Spleen (tissue), 11 donors: ENCODE results near the gene LOXL4. TPM values are rescaled to one million over a fixed set of nuclear protein-coding genes. Genes with fewer than 3 reads are reported as not detected.
A peak's percentile ranks its signal among the peaks of the same experiment; 100 is the strongest.

Source experiments
- DNase-seq: peaks from one replicate; pipeline ENCODE4 v3.0.0-alpha.2; 2020
- H3K27ac ChIP-seq, 8 donors: fragments of 200-600 bp; sonication (generic) in 7 of 8; 1 replicate in 4 of 8; 2 replicates in 4 of 8; pipeline versions ENCODE4 v1.5.0 to v1.8.0; 2016 to 2021; ENCODE audit warnings: inconsistent platforms in 4 of 8, mild to moderate bottlenecking in 4 of 8, moderate library complexity in 1 of 8
- H3K27me3 ChIP-seq, 7 donors: fragments of 200-600 bp; sonication (generic) in 6 of 7; replicated peaks in 1 of 7; 1 replicate in 4 of 7; 2 replicates in 3 of 7; pipeline versions ENCODE4 v1.5.0 to v1.8.0; 2016 to 2021; ENCODE audit warnings: inconsistent platforms in 3 of 7, mild to moderate bottlenecking in 1 of 7
- H3K36me3 ChIP-seq, 6 donors: fragments of 200-600 bp; sonication (generic) in 5 of 6; 1 replicate in 4 of 6; 2 replicates in 2 of 6; pipeline versions ENCODE4 v1.5.0 to v1.8.0; 2016 to 2021; ENCODE audit warnings: inconsistent platforms in 2 of 6
- H3K4me1 ChIP-seq, 6 donors: fragments of 200-600 bp; sonication (generic) in 5 of 6; 1 replicate in 3 of 6; 2 replicates in 3 of 6; pipeline versions ENCODE4 v1.5.0 to v1.8.0; 2016 to 2021; ENCODE audit warnings: inconsistent platforms in 3 of 6
- H3K4me3 ChIP-seq, 8 donors: fragments of 200-600 bp; sonication (generic) in 7 of 8; 1 replicate in 4 of 8; 2 replicates in 4 of 8; pipeline versions ENCODE4 v1.5.0 to v1.8.0; 2016 to 2021; ENCODE audit warnings: inconsistent platforms in 4 of 8, mild to moderate bottlenecking in 4 of 8, moderate library complexity in 2 of 8
- H3K9me3 ChIP-seq, 8 donors: fragments of 200-600 bp; sonication (generic) in 7 of 8; 1 replicate in 4 of 8; 2 replicates in 4 of 8; pipeline versions ENCODE4 v1.5.0 to v1.8.0; 2016 to 2021; ENCODE audit warnings: inconsistent platforms in 4 of 8
- POLR2A ChIP-seq, 3 donors: fragments of 450-650 bp; IDR thresholded peaks; one replicate each; pipeline ENCODE4 v1.5.1; 2017; ENCODE audit warnings: antibody characterized with exemption in 3 of 3, mild to moderate bottlenecking in 1 of 3
- POLR2AphosphoS5 ChIP-seq, 3 donors: sonication (generic); formaldehyde crosslinking; IDR thresholded peaks; one replicate each; pipeline ENCODE4 v1.5.1; 2017; ENCODE audit warnings: antibody characterized with exemption in 3 of 3
- WGBS, 5 donors: extraction: QIAGEN DNeasy Blood & Tissue Kit in 3 of 5; methylation state at CpG; one replicate each; pipeline versions ENCODE4 v1.1.5 to v1.1.7; 2013 to 2018; 5-methylcytosine and 5-hydroxymethylcytosine counted together
- intact Hi-C: fragments of 100-400 bp; cut with DNase I; formaldehyde crosslinking; loops from one replicate; pipeline ENCODE4 v1.15.0; 2023; ENCODE audit warnings: low total_unique reads
- polyA plus RNA-seq, 3 donors: library from polyadenylated mRNA; stranded (reverse); fragments of 200-250 nt; gene quantifications; one replicate each; pipeline ENCODE4 v1.2.1, GENCODE V29; 2013
- total RNA-seq, 7 donors: library from RNA; depleted of rRNA in 3 of 7; stranded (reverse); fragments of >200 nt in 3 of 7; fragmentation: NEBNext Ultra II Directional in 4 of 7; extraction: Animal tissue kit (Norgen Biotek cat#: 25700) in 4 of 7; gene quantifications; one replicate each; pipeline versions ENCODE4 v1.1.0 to v1.2.1, GENCODE V29; 2016 to 2021
- TF ChIP-seq, protein P1 (sequence below), 11 experiments: fragments of 200-600 bp in 7 of 11; fragments of 450-650 bp in 4 of 11; sonication (generic) in 4 of 11; IDR thresholded peaks in 8 of 11; conservative IDR thresholded peaks in 3 of 11; 1 replicate in 7 of 11; 2 replicates in 4 of 11; pipeline versions ENCODE4 v1.4.0 to v1.8.0; 2016 to 2021; ENCODE audit warnings: antibody characterized with exemption in 11 of 11, inconsistent platforms in 4 of 11, mild to moderate bottlenecking in 1 of 11
- donor health status: healthy with polysubstance abuse.
- donor health status: DM: no; HTN: no; CAD: no; lungs with moderate emphysema.
- donor health status: DM: no; HTN: no; CAD: no.
- donor health status: Bipolar disorder and iron deficiency.
- donor health status: healthy.
- donor health status: DM: no; HTN: no; CAD: no.
- donor health status: DM: yes; HTN: yes; CAD: no.

Gene LOXL4
- total and polyA plus RNA-seq, 10 donors = 0.39 to 6.1 (median 1.7) TPM

DNA sequence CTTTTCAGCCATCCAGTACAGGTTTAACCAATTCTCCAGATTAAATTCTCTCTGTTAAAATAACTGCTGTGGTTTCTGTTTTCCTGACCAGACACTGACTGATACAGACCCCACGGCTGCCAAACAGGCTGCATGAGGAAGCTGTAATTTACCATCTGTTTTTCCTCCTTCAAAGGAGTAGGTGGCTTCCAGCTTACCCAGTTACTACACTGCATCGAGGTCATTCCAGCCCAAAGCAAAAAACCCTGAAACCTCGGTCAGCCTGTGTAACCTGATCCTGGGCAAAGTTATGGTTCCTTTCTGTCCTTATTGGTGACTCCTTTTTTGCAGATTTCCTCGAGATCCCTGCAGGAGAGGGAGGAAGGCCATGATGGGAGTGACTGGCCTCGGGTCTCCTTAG is 27.9 kb upstream of the LOXL4 start:
- Histone ChIP-seq H3K27me3 (peaks cover 0 to 58% (median 0%) of the 10 kb centered on the region in 7 donors), H3K36me3 (no peaks in the 10 kb centered on the region), H3K4me1 (peaks cover 0 to 16% (median 0%) of the 10 kb centered on the region in 6 donors), H3K4me3 (no peak overlapping the region), H3K9me3 (no peaks in the 10 kb centered on the region), H3K27ac (no peak overlapping the region)
- intact Hi-C loops = no loop called here
- TF ChIP-seq POLR2A (IDR thresholded peaks at IDR 0.05) = no peak
- no peak for TF ChIP-seq POLR2AphosphoS5 (IDR thresholded peaks at IDR 0.05)
- TF ChIP-seq, protein P1, sequence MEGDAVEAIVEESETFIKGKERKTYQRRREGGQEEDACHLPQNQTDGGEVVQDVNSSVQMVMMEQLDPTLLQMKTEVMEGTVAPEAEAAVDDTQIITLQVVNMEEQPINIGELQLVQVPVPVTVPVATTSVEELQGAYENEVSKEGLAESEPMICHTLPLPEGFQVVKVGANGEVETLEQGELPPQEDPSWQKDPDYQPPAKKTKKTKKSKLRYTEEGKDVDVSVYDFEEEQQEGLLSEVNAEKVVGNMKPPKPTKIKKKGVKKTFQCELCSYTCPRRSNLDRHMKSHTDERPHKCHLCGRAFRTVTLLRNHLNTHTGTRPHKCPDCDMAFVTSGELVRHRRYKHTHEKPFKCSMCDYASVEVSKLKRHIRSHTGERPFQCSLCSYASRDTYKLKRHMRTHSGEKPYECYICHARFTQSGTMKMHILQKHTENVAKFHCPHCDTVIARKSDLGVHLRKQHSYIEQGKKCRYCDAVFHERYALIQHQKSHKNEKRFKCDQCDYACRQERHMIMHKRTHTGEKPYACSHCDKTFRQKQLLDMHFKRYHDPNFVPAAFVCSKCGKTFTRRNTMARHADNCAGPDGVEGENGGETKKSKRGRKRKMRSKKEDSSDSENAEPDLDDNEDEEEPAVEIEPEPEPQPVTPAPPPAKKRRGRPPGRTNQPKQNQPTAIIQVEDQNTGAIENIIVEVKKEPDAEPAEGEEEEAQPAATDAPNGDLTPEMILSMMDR (IDR thresholded peaks at IDR 0.05 in 8 of 11, conservative IDR thresholded peaks at IDR 0.05 in 3 of 11) = no peak
- no peak for DNase-seq
- 29 to 38% (median 33%) methylated on average over 5 of the region's 5 CpGs for WGBS, 5 donors

DNA sequence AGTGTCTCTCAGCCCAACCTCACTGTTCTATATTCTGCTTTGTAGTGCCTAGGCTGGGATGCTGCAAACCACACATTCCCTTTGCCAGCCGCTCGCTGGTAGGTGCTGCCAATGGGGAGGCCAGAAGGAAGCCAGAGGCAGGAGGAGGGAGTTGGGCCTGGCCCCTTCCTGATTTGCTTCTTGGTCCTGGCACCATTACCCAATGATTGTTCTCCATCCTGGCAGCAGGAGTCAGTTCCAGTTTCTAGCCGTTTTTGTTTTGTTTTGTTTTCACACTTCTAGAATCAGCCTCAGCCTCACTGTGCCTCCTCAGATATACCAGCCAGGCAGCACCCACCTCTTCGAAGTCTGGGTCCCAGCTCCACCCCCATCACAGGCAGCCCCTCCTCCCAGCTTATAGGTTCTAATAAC is 27.4 kb upstream of the LOXL4 start:
- intact Hi-C loops = no loop called here

DNA sequence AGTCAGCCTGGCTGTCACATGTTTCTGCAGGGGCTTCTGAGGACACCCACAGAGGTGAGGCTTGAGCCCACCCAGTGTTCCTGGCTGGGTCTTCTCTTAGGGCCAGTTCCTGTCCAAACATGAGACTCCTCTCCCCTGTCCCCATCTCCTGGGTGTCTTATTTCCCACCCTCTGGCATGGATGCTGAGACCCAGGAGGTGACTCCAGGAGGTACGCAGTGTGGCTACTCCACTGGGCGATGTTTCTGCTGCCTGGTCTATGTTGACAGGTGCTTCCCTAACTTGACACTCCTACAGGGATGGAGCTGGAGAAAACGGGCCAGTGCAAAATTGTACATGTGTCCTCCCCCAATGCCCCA is 26.3 kb upstream of the LOXL4 start:
- no peaks in the 10 kb centered on the region for H3K9me3 ChIP-seq
- H3K27ac ChIP-seq = no peak overlapping the region
- TF ChIP-seq POLR2AphosphoS5 (IDR thresholded peaks at IDR 0.05) (no peak), POLR2A (IDR thresholded peaks at IDR 0.05) (no peak)
- TF ChIP-seq, protein P1 (IDR thresholded peaks at IDR 0.05 in 8 of 11, conservative IDR thresholded peaks at IDR 0.05 in 3 of 11) = no peak
- H3K4me1 ChIP-seq = peaks cover 0 to 16% (median 0%) of the 10 kb centered on the region in 6 donors
- intact Hi-C loops = no loop called here
- H3K4me3 ChIP-seq = no peak overlapping the region
- H3K27me3 ChIP-seq = peaks cover 0 to 46% (median 0%) of the 10 kb centered on the region in 7 donors
- H3K36me3 ChIP-seq = no peaks in the 10 kb centered on the region
- 77 to 91% (median 84%) methylated on average over 3 of the region's 3 CpGs for WGBS, 5 donors
- no peak for DNase-seq

More for the DNA sequence above, 27.4 kb upstream of the LOXL4 start:
- 46 to 60% (median 51%) methylated on average over 4 of the region's 4 CpGs for WGBS, 5 donors
- no peaks in the 10 kb centered on the region for H3K36me3 ChIP-seq
- DNase-seq = no peak
- peaks cover 0 to 16% (median 0%) of the 10 kb centered on the region in 6 donors for H3K4me1 ChIP-seq
- H3K9me3 ChIP-seq = no peaks in the 10 kb centered on the region
- no peak overlapping the region for H3K27ac ChIP-seq
- TF ChIP-seq, protein P1 (IDR thresholded peaks at IDR 0.05 in 8 of 11, conservative IDR thresholded peaks at IDR 0.05 in 3 of 11) = no peak
- TF ChIP-seq POLR2A (IDR thresholded peaks at IDR 0.05) (no peak), POLR2AphosphoS5 (IDR thresholded peaks at IDR 0.05) (no peak)
- H3K27me3 ChIP-seq = peaks cover 0 to 53% (median 0%) of the 10 kb centered on the region in 7 donors
- no peak overlapping the region for H3K4me3 ChIP-seq

DNA sequence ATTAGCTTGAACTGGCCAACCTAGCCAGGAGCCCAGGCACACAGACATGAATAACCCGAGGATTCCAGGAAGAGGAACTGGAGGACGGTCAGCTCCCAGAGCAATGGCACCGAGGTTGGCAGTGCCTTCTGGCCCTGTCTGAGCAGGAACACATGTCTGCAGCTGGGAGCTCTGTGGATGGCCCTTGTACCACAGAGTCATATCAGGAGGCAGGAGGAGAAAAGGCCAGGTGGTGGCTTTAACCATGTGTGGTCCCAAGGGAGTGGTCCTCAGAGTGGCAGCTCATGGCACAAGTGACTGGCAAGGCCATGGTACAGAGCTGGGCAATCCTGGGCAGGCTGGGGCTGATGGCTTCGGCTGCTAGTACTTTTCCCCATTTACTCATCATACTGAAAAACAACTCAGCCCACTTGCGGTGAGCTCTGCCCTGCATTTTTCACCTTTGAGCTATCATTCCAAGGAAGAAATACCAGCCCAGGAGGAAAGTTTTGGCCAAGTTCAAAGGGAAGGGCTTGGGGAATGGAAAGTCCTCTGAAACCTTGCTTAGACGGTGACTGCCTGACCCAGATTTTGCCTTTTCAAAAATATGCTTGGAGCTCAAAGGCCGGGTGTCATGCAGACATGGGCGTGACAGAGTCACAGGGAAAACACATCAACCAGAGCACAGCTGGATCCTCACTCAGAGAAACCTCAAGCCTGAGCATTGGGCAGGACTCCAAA is 25.7 kb upstream of the LOXL4 start:
- Histone ChIP-seq H3K27me3 (peaks cover 0 to 44% (median 0%) of the 10 kb centered on the region in 7 donors), H3K9me3 (no peaks in the 10 kb centered on the region), H3K27ac (peak overlapping the region in 4 of 8 donors; percentile 16 to 56 (median 42)), H3K4me1 (peaks cover 0 to 16% (median 0%) of the 10 kb centered on the region in 6 donors), H3K4me3 (no peak overlapping the region), H3K36me3 (no peaks in the 10 kb centered on the region)
- intact Hi-C loops = no loop called here
- WGBS, 5 donors = 58 to 70% (median 64%) methylated on average over 8 of the region's 8 CpGs
- no peak for TF ChIP-seq POLR2AphosphoS5 (IDR thresholded peaks at IDR 0.05)
- TF ChIP-seq POLR2A (IDR thresholded peaks at IDR 0.05) = no peak
- TF ChIP-seq, protein P1 (IDR thresholded peaks at IDR 0.05 in 8 of 11, conservative IDR thresholded peaks at IDR 0.05 in 3 of 11) = no peak
- no peak for DNase-seq
